Measurements from ENCODE around the gene NAMPT.
"Not testable (repeated sequence)": the region's sequence is repeated elsewhere in the genome, so short reads cannot be mapped to it uniquely, and the experiment has no call there.

NAMPT gene

DNA sequence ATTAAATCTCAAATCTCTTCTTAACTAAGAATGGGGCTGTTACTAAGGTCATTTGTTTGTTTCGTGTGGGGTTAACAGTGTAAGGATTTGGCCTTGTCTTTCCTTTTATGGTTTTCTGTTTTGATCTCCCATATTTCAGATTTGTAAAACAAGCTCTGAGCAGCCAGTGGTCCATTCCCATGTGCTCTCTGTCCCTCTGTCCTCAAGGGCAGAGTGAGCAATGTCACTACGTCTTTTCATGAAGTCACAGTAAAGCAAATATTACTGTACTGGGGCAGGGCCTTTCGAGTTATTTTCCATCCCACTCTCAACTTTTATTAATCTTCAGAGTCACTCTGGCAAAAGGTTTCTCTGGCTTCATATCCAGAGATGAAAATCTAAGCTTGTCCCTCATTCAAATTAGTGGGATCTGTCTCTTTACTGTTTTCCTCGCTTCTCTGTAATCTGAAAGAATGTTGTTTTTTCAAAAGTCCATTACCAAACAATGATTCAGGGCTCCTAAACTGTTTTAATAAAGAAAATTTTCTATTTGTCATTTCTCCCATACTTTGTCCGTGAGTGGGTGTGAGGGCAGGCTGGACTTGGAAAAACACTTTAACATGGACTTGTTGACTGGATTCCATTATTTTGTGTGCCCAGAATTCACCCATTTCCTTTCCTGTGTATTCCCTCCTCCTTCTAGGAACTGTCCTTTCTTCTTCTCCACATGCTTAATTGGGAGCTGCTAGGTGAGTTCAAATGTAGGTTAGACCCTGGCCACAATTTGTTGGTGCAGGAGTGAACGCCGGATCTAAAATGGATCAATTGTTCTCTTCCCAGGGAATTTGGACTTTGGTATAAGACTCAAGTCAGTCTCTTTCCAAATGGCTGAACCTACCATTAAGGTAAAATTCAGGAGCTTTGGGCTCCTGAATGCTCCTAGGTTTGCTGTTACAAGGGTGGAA, 42.1 kb upstream of the NAMPT start:
- Histone ChIP-seq H3K79me2 (ENCODE audit: control insufficient read depth, low read length) (no peaks in the 10 kb centered on the region), H3K4me3 (ENCODE audit: low read length) (no peak overlapping the region), H3K36me3 (ENCODE audit: control insufficient read depth, low read length) (no peaks in the 10 kb centered on the region), H4K20me1 (ENCODE audit: control insufficient read depth, insufficient read depth, low read depth, low read length) (no peaks in the 10 kb centered on the region), H3K9me2 (replicated peaks; ENCODE audit: control insufficient read depth, low read length) (no peaks in the 10 kb centered on the region), H3F3A (ENCODE audit: control insufficient read depth, insufficient read depth) (no peaks in the 10 kb centered on the region), H3K4me2 (ENCODE audit: low read length) (no peak overlapping the region), H3K4me1 (ENCODE audit: control insufficient read depth, low read length) (no peaks in the 10 kb centered on the region), H3K27ac (ENCODE audit: low read depth, low read length) (no peak overlapping the region), H3K9me3 (ENCODE audit: control insufficient read depth, insufficient read depth, low read length) (no peaks in the 10 kb centered on the region), H3K27me3 (ENCODE audit: control insufficient read depth, low read length) (peaks cover 4% of the 10 kb centered on the region; the same call in 1 of the 2 replicates)
- no peak for TF ChIP-seq EZH2phosphoT487 (IDR thresholded peaks at IDR 0.05; ENCODE audit: borderline replicate concordance, low read length)
- TF ChIP-seq CTCF (IDR thresholded peaks at IDR 0.05; ENCODE audit: low read depth, low read length, poor library complexity, severe bottlenecking): no peak

DNA sequence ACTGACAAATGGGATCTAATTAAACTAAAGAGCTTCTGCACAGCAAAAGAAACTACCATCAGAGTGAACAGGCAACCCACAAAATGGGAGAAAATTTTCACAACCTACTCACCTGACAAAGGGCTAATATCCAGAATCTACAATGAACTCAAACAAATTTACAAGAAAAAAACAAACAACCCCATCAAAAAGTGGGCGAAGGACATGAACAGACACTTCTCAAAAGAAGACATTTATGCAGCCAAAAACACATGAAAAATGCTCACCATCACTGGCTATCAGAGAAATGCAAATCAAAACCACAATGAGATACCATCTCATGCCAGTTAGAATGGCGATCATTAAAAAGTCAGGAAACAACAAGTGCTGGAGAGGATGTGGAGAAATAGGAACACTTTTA, 39.7 kb upstream of the NAMPT start:
- not testable (repeated sequence) for H3K27ac ChIP-seq (ENCODE audit: low read depth, low read length); H3F3A ChIP-seq (ENCODE audit: control insufficient read depth, insufficient read depth); H3K9me3 ChIP-seq (ENCODE audit: control insufficient read depth, insufficient read depth, low read length); H3K36me3 ChIP-seq (ENCODE audit: control insufficient read depth, low read length); H3K4me2 ChIP-seq (ENCODE audit: low read length); H3K9me2 ChIP-seq (replicated peaks; ENCODE audit: control insufficient read depth, low read length); H3K27me3 ChIP-seq (ENCODE audit: control insufficient read depth, low read length); H3K4me1 ChIP-seq (ENCODE audit: control insufficient read depth, low read length); H3K79me2 ChIP-seq (ENCODE audit: control insufficient read depth, low read length); H3K4me3 ChIP-seq (ENCODE audit: low read length); H4K20me1 ChIP-seq (ENCODE audit: control insufficient read depth, insufficient read depth, low read depth, low read length)

DNA sequence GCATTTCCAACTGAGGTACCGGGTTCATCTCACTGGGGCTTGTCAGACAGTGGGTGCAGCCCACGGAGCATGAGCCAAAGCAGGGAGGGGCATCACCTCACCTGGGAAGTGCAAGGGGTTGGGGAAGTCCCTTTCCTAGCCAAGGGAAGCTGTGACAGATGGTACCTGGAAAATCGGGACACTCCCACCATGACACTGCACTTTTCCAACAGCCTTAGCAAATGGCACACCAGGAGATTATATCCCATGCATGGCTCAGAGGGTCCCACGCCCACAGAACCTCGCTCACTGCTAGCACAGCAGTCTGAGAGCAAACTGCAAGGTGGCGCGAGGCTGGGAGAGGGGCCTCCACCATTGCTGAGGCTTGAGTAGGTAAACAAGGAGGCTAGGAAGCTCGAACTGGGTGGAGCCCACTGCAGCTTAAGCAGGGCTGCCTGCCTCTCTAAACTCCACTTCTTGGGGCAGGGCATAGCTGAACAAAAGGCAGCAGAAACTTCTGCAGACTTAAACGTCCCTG, 35.5 kb upstream of the NAMPT start:
- not testable (repeated sequence) for H3F3A ChIP-seq (ENCODE audit: control insufficient read depth, insufficient read depth); H3K36me3 ChIP-seq (ENCODE audit: control insufficient read depth, low read length); H3K27me3 ChIP-seq (ENCODE audit: control insufficient read depth, low read length); H3K4me1 ChIP-seq (ENCODE audit: control insufficient read depth, low read length); H3K4me2 ChIP-seq (ENCODE audit: low read length); H3K9me2 ChIP-seq (replicated peaks; ENCODE audit: control insufficient read depth, low read length); H3K9me3 ChIP-seq (ENCODE audit: control insufficient read depth, insufficient read depth, low read length); H3K79me2 ChIP-seq (ENCODE audit: control insufficient read depth, low read length); H3K27ac ChIP-seq (ENCODE audit: low read depth, low read length); H3K4me3 ChIP-seq (ENCODE audit: low read length); H4K20me1 ChIP-seq (ENCODE audit: control insufficient read depth, insufficient read depth, low read depth, low read length)

DNA sequence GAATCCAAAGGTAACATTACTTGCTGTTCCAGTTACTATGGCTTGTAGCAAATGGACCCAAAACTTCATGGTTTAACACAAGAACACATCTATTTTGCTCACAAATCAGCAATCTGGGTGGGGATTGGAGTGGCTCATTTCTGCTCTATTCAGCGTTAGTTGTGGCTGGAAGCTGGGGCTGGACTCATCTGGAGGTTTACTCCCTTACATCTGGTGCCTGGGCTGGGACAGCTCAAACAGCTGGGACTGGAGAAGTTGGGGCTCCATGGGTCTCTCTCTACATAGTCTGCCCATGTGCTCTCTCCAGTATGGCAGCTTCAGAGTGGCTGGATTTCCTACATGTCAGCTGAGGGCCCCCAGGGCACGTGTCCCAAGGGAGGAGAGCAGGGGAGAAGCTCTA, 33.7 kb upstream of the NAMPT start:
- peaks cover 8% of the 10 kb centered on the region for H3K4me1 ChIP-seq (ENCODE audit: control insufficient read depth, low read length)
- no peaks in the 10 kb centered on the region; the same call in 1 of the 2 replicates for H3K9me2 ChIP-seq (replicated peaks; ENCODE audit: control insufficient read depth, low read length)
- peaks cover 3% of the 10 kb centered on the region; the same call in 1 of the 2 replicates for H3F3A ChIP-seq (ENCODE audit: control insufficient read depth, insufficient read depth)
- H3K9me3 ChIP-seq (ENCODE audit: control insufficient read depth, insufficient read depth, low read length): no peaks in the 10 kb centered on the region
- no peak overlapping the region for H3K4me3 ChIP-seq (ENCODE audit: low read length)
- no peaks in the 10 kb centered on the region; the same call in 1 of the 2 replicates for H3K27me3 ChIP-seq (ENCODE audit: control insufficient read depth, low read length)
- no peak overlapping the region for H3K4me2 ChIP-seq (ENCODE audit: low read length)
- TF ChIP-seq EZH2phosphoT487 (IDR thresholded peaks at IDR 0.05; ENCODE audit: borderline replicate concordance, low read length) (no peak), CTCF (IDR thresholded peaks at IDR 0.05; ENCODE audit: low read depth, low read length, poor library complexity, severe bottlenecking) (no peak)
- no peak overlapping the region for H3K27ac ChIP-seq (ENCODE audit: low read depth, low read length)
- no peaks in the 10 kb centered on the region for H3K36me3 ChIP-seq (ENCODE audit: control insufficient read depth, low read length)
- H3K79me2 ChIP-seq (ENCODE audit: control insufficient read depth, low read length): no peaks in the 10 kb centered on the region
- H4K20me1 ChIP-seq (ENCODE audit: control insufficient read depth, insufficient read depth, low read depth, low read length): no peaks in the 10 kb centered on the region
